HepG2 (cell line): ENCODE results near the gene STMN3. TPM values are rescaled to one million over a fixed set of nuclear protein-coding genes. Genes with fewer than 3 reads are reported as not detected.

Source experiments
- ATF7 ChIP-seq, 2 experiments: fragments of 450-650 bp in 1 of 2; sonication (generic) in 1 of 2; formaldehyde crosslinking in 1 of 2; IDR thresholded peaks; 2 replicates each; pipeline versions ENCODE4 v1.4.0 to v1.6.1; 2016 to 2020; ENCODE audit warnings: antibody characterized with exemption in 1 of 2, mild to moderate bottlenecking in 1 of 2, missing genetic modification reagents in 1 of 2
- ISX ChIP-seq: sonication (generic); formaldehyde crosslinking; conservative IDR thresholded peaks from 2 replicates; pipeline ENCODE4 v1.5.0; 2020; ENCODE audit warnings: missing genetic modification reagents
- JUNB ChIP-seq: sonication (generic); formaldehyde crosslinking; IDR thresholded peaks from 2 replicates; pipeline ENCODE4 v1.8.0; 2022; ENCODE audit warnings: missing genetic modification reagents, mild to moderate bottlenecking, borderline replicate concordance
- JUND ChIP-seq: sonication (generic); formaldehyde crosslinking; IDR thresholded peaks from 2 replicates; pipeline ENCODE4 v1.8.0; 2022; ENCODE audit warnings: mild to moderate bottlenecking, missing genetic modification reagents
- MAFF ChIP-seq: IDR thresholded peaks from 2 replicates; pipeline ENCODE4 v1.6.1; 2011; ENCODE audit warnings: low read depth, low read length, improper control_type of control experiment
- NCOA5 ChIP-seq: sonication (generic); formaldehyde crosslinking; IDR thresholded peaks from 2 replicates; pipeline ENCODE4 v1.4.0; 2020; ENCODE audit warnings: missing genetic modification reagents
- NKX3-1 ChIP-seq: sonication (generic); formaldehyde crosslinking; IDR thresholded peaks from 2 replicates; pipeline ENCODE4 v1.5.0; 2020; ENCODE audit warnings: missing genetic modification reagents
- SRY ChIP-seq: sonication (generic); formaldehyde crosslinking; IDR thresholded peaks from 2 replicates; pipeline ENCODE4 v1.8.0; 2022; ENCODE audit warnings: mild to moderate bottlenecking, missing genetic modification reagents
- ZNF331 ChIP-seq: sonication (generic); formaldehyde crosslinking; IDR thresholded peaks from 2 replicates; pipeline ENCODE4 v1.4.0; 2020; ENCODE audit warnings: missing genetic modification reagents
- ZNF570 ChIP-seq: sonication (generic); formaldehyde crosslinking; IDR thresholded peaks from 2 replicates; pipeline ENCODE4 v1.4.0; 2020; ENCODE audit warnings: mild to moderate bottlenecking, missing genetic modification reagents, borderline replicate concordance
- ZNF589 ChIP-seq: sonication (generic); formaldehyde crosslinking; conservative IDR thresholded peaks from 2 replicates; pipeline ENCODE4 v1.8.0; 2022; ENCODE audit warnings: mild to moderate bottlenecking, moderate library complexity, missing genetic modification reagents
- ZNF660 ChIP-seq: sonication (generic); formaldehyde crosslinking; IDR thresholded peaks from 2 replicates; pipeline ENCODE4 v1.5.1; 2020; ENCODE audit warnings: mild to moderate bottlenecking, low read depth, missing genetic modification reagents, borderline replicate concordance
- ZSCAN31 ChIP-seq: sonication (generic); formaldehyde crosslinking; IDR thresholded peaks from 2 replicates; pipeline ENCODE4 v1.5.0; 2020; ENCODE audit warnings: low read depth, mild to moderate bottlenecking, missing genetic modification reagents
- polyA plus RNA-seq, 8 experiments: library from polyadenylated mRNA; depleted of rRNA in 3 of 8; stranded (reverse) in 7 of 8; unstranded in 1 of 8; fragments of >200 nt; fragmentation: Illumina TruSeq in 4 of 8; extraction: Trizol in 4 of 8; gene quantifications; 2 replicates each; pipeline versions ENCODE4 v1.2.1 to v1.2.3, GENCODE V29; 2011 to 2016; ENCODE audit warnings: low read depth in 4 of 8, missing spikeins in 1 of 8, mixed read lengths in 1 of 8; ENCODE audit not compliant: insufficient read depth in 1 of 8
- total RNA-seq, 5 experiments: library from RNA; depleted of rRNA; stranded (reverse); fragments of >200 nt; fragmentation: Illumina TruSeq; extraction: Trizol; gene quantifications; 2 replicates each; pipeline ENCODE4 v1.2.3, GENCODE V29; 2016; ENCODE audit warnings: low read depth in 1 of 5
- TF ChIP-seq, protein P1 (sequence below): sonication (generic); formaldehyde crosslinking; conservative IDR thresholded peaks from 2 replicates; pipeline ENCODE4 v1.8.0; 2022; ENCODE audit warnings: missing genetic modification reagents
- TF ChIP-seq, protein P2 (sequence below): sonication (generic); formaldehyde crosslinking; IDR thresholded peaks from 2 replicates; pipeline ENCODE4 v1.4.0; 2020; ENCODE audit warnings: missing genetic modification reagents
- TF ChIP-seq, protein P3 (sequence below): sonication (generic); formaldehyde crosslinking; IDR thresholded peaks from 2 replicates; pipeline ENCODE4 v1.4.0; 2020; ENCODE audit warnings: missing genetic modification reagents, borderline replicate concordance
- TF ChIP-seq, protein P4 (sequence below): sonication (generic); formaldehyde crosslinking; IDR thresholded peaks from 2 replicates; pipeline ENCODE4 v1.5.0; 2020; ENCODE audit warnings: mild to moderate bottlenecking, missing genetic modification reagents
- TF ChIP-seq, protein P5 (sequence below): IDR thresholded peaks from 2 replicates; pipeline ENCODE4 v1.6.1; 2016; ENCODE audit warnings: mild to moderate bottlenecking, missing biosample characterization, missing genetic modification reagents

STMN3 gene
- total and polyA plus RNA-seq, 2 of the 13 experiments (the other 11 are each of a cell fraction or from before 2014, with no cell fraction given) = 21.0 to 48.3 TPM

DNA sequence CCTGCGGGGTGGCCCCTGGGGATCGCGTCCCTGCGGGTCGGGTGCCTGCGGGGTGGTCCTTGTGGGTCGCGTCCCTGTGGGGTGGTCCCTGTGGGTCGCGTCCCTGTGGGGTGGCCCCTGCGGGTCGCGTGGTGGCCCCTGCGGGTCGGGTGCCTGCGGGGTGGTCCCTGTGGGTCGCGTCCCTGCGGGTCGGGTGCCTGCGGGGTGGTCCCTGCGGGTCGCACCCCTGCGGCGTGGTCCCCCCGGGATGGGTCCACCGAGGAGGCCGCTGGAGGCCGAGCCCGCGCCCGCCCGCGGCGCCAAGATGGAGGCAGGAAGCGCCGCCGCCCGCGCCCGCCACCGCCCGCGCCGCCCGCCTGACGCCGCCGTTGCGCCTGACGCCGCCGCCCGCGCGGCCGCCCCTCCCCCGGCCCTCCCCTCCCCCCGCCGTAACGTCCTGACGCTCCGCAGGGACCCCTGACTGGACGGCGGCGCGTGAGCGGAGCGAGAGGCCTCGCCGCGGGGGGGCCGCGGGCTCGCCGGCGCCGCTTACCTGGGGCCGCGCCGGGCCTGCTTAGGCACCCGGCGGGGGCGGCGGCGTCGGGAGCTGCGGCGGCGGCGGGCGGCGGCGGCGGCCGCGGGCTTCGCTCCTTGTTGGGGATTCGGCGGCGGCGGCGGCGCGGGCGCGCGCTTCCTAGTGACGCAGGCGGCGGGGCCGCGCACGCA lies 26.6 kb downstream of the STMN3 start, which contains the start of gene GMEB2 (continued):
- TF ChIP-seq, protein P1, sequence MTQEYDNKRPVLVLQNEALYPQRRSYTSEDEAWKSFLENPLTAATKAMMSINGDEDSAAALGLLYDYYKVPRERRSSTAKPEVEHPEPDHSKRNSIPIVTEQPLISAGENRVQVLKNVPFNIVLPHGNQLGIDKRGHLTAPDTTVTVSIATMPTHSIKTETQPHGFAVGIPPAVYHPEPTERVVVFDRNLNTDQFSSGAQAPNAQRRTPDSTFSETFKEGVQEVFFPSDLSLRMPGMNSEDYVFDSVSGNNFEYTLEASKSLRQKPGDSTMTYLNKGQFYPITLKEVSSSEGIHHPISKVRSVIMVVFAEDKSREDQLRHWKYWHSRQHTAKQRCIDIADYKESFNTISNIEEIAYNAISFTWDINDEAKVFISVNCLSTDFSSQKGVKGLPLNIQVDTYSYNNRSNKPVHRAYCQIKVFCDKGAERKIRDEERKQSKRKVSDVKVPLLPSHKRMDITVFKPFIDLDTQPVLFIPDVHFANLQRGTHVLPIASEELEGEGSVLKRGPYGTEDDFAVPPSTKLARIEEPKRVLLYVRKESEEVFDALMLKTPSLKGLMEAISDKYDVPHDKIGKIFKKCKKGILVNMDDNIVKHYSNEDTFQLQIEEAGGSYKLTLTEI (CRISPR knock-in tag) = no peak
- 0 out of 2 replicates have a peak, but pooled peaks have one; percentile 21 for TF ChIP-seq ISX (CRISPR knock-in tag)
- no peak for TF ChIP-seq ZNF660 (CRISPR knock-in tag)
- TF ChIP-seq ZNF589 (CRISPR knock-in tag) = peak; percentile 74; the same call in 1 of the 2 replicates
- no peak for TF ChIP-seq MAFF
- TF ChIP-seq JUNB = no peak
- TF ChIP-seq ZNF331 (CRISPR knock-in tag) = peak; percentile 58; the same call in 1 of the 2 replicates
- TF ChIP-seq ZNF570 (CRISPR knock-in tag) = no peak
- TF ChIP-seq, protein P2, sequence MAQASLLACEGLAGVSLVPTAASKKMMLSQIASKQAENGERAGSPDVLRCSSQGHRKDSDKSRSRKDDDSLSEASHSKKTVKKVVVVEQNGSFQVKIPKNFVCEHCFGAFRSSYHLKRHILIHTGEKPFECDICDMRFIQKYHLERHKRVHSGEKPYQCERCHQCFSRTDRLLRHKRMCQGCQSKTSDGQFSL (CRISPR knock-in tag) = peak; percentile 66; the same call in 1 of the 2 replicates
- TF ChIP-seq JUND = 0 out of 2 replicates have a peak, but pooled peaks have one; percentile 30
- no peak for TF ChIP-seq NCOA5
- TF ChIP-seq ATF7 (IDR thresholded peaks at IDR 0.05) = no peak
- TF ChIP-seq ATF7 (CRISPR knock-in tag; IDR thresholded peaks at IDR 0.05) = 0 out of 2 replicates have a peak, but pooled peaks have one; percentile 13
- TF ChIP-seq NKX3-1 (CRISPR knock-in tag) = no peak
- TF ChIP-seq, protein P3, sequence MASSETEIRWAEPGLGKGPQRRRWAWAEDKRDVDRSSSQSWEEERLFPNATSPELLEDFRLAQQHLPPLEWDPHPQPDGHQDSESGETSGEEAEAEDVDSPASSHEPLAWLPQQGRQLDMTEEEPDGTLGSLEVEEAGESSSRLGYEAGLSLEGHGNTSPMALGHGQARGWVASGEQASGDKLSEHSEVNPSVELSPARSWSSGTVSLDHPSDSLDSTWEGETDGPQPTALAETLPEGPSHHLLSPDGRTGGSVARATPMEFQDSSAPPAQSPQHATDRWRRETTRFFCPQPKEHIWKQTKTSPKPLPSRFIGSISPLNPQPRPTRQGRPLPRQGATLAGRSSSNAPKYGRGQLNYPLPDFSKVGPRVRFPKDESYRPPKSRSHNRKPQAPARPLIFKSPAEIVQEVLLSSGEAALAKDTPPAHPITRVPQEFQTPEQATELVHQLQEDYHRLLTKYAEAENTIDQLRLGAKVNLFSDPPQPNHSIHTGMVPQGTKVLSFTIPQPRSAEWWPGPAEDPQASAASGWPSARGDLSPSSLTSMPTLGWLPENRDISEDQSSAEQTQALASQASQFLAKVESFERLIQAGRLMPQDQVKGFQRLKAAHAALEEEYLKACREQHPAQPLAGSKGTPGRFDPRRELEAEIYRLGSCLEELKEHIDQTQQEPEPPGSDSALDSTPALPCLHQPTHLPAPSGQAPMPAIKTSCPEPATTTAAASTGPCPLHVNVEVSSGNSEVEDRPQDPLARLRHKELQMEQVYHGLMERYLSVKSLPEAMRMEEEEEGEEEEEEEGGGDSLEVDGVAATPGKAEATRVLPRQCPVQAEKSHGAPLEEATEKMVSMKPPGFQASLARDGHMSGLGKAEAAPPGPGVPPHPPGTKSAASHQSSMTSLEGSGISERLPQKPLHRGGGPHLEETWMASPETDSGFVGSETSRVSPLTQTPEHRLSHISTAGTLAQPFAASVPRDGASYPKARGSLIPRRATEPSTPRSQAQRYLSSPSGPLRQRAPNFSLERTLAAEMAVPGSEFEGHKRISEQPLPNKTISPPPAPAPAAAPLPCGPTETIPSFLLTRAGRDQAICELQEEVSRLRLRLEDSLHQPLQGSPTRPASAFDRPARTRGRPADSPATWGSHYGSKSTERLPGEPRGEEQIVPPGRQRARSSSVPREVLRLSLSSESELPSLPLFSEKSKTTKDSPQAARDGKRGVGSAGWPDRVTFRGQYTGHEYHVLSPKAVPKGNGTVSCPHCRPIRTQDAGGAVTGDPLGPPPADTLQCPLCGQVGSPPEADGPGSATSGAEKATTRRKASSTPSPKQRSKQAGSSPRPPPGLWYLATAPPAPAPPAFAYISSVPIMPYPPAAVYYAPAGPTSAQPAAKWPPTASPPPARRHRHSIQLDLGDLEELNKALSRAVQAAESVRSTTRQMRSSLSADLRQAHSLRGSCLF = no peak
- TF ChIP-seq ZSCAN31 (CRISPR knock-in tag) = peak; percentile 47
- TF ChIP-seq SRY = peak; percentile 81; the same call in 1 of the 2 replicates
- TF ChIP-seq, protein P4, sequence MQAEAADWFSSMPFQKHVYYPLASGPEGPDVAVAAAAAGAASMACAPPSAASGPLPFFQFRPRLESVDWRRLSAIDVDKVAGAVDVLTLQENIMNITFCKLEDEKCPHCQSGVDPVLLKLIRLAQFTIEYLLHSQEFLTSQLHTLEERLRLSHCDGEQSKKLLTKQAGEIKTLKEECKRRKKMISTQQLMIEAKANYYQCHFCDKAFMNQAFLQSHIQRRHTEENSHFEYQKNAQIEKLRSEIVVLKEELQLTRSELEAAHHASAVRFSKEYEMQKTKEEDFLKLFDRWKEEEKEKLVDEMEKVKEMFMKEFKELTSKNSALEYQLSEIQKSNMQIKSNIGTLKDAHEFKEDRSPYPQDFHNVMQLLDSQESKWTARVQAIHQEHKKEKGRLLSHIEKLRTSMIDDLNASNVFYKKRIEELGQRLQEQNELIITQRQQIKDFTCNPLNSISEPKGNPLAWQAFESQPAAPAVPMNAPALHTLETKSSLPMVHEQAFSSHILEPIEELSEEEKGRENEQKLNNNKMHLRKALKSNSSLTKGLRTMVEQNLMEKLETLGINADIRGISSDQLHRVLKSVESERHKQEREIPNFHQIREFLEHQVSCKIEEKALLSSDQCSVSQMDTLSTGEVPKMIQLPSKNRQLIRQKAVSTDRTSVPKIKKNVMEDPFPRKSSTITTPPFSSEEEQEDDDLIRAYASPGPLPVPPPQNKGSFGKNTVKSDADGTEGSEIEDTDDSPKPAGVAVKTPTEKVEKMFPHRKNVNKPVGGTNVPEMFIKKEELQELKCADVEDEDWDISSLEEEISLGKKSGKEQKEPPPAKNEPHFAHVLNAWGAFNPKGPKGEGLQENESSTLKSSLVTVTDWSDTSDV = peak; percentile 82; the same call in 1 of the 2 replicates
- TF ChIP-seq, protein P5, sequence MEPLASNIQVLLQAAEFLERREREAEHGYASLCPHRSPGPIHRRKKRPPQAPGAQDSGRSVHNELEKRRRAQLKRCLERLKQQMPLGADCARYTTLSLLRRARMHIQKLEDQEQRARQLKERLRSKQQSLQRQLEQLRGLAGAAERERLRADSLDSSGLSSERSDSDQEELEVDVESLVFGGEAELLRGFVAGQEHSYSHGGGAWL (CRISPR knock-in tag) = peak; percentile 86; the same call in 1 of the 2 replicates
